IMR-90 (cell line): ENCODE data around the gene ZNF597. TPM values are rescaled to one million over a fixed set of nuclear protein-coding genes. Genes with fewer than 3 reads are reported as not detected.

Experiments used
- ATAC-seq: fragments of 200-7000 bp; cut with Tn5 transposase; 2 replicates; pipeline ENCODE4 v1.9.1; 2020; ENCODE audit warnings: low read depth, mild to moderate bottlenecking, moderate library complexity
- BruUV-seq: library from RNA; stranded (reverse); fragments of 400-500 nt; replicated peaks from 2 replicates; lab custom pipeline; 2021; lab: Mats Ljungman, UMichigan
- CTCF ChIA-PET: fragments of 300-600 bp; formaldehyde crosslinking; extraction: SDS; loops from one replicate; lab custom pipeline; 2021; ENCODE audit warnings: antibody characterized with exemption; lab: Yijun Ruan, JAX
- POLR2A ChIA-PET: fragments of 300-600 bp; sonication (Branson Sonifier 250); formaldehyde crosslinking; loops from one replicate; lab custom pipeline; 2022; ENCODE audit warnings: antibody characterized with exemption; ENCODE audit not compliant: unreplicated experiment; lab: Charles Lee
- DNase-seq: peaks from one replicate; pipeline ENCODE4 v3.0.0; 2013
- H2AFZ ChIP-seq: replicated peaks from 2 replicates; pipeline ENCODE3; 2013; ENCODE audit warnings: low read length, mild to moderate bottlenecking; ENCODE audit not compliant: poor library complexity
- H2AK5ac ChIP-seq: 2 replicates; pipeline ENCODE4 v1.6.1; 2013; ENCODE audit warnings: low read depth, low read length, inconsistent platforms
- H2AK9ac ChIP-seq: replicated peaks from 2 replicates; pipeline ENCODE3; 2013; ENCODE audit warnings: mild to moderate bottlenecking, low read depth, low read length, moderate library complexity; ENCODE audit not compliant: poor library complexity
- H2BK120ac ChIP-seq: 2 replicates; pipeline ENCODE4 v1.6.1; 2013; ENCODE audit warnings: low read depth, low read length, inconsistent platforms
- H2BK15ac ChIP-seq: 3 replicates; pipeline ENCODE4 v1.6.1; 2013; ENCODE audit warnings: low read depth, low read length, inconsistent platforms
- H2BK20ac ChIP-seq: 2 replicates; pipeline ENCODE4 v1.6.1; 2013; ENCODE audit warnings: low read depth, mild to moderate bottlenecking, inconsistent platforms, low read length, moderate library complexity
- H2BK5ac ChIP-seq: 2 replicates; pipeline ENCODE4 v1.6.1; 2013; ENCODE audit warnings: mild to moderate bottlenecking, low read depth, low read length, inconsistent platforms; ENCODE audit not compliant: poor library complexity, severe bottlenecking
- H3K14ac ChIP-seq: replicated peaks from 2 replicates; pipeline ENCODE4 v1.6.1; 2013; ENCODE audit warnings: low read depth, low read length, inconsistent platforms
- H3K18ac ChIP-seq: 2 replicates; pipeline ENCODE4 v1.6.1; 2013; ENCODE audit warnings: low read depth, low read length, control low read depth
- H3K23ac ChIP-seq: 2 replicates; pipeline ENCODE4 v1.6.1; 2013; ENCODE audit warnings: low read depth, low read length, inconsistent platforms
- H3K27ac ChIP-seq: 2 replicates; pipeline ENCODE4 v1.5.1; 2013; ENCODE audit warnings: mild to moderate bottlenecking, control low read depth, low read length; ENCODE audit not compliant: insufficient read depth
- H3K27me3 ChIP-seq: 2 replicates; pipeline ENCODE4 v1.6.1; 2013; ENCODE audit warnings: low read length; ENCODE audit not compliant: control insufficient read depth, insufficient read depth
- H3K36me3 ChIP-seq: 2 replicates; pipeline ENCODE4 v1.6.1; 2013; ENCODE audit warnings: low read length, mixed read lengths; ENCODE audit not compliant: control insufficient read depth, insufficient read depth
- H3K4ac ChIP-seq: 2 replicates; pipeline ENCODE4 v1.6.1; 2013; ENCODE audit warnings: low read depth, low read length, inconsistent platforms
- H3K4me1 ChIP-seq: 2 replicates; pipeline ENCODE4 v1.6.1; 2013; ENCODE audit warnings: low read length, mixed read lengths; ENCODE audit not compliant: control insufficient read depth, insufficient read depth
- H3K4me2 ChIP-seq: 2 replicates; pipeline ENCODE4 v1.6.1; 2013; ENCODE audit warnings: low read depth, mild to moderate bottlenecking, control low read depth, low read length, moderate library complexity
- H3K4me3 ChIP-seq: 2 replicates; pipeline ENCODE4 v1.5.1; 2013; ENCODE audit warnings: low read depth, mild to moderate bottlenecking, control low read depth, low read length, moderate library complexity; ENCODE audit not compliant: insufficient read depth
- H3K56ac ChIP-seq: 2 replicates; pipeline ENCODE4 v1.6.1; 2013; ENCODE audit warnings: low read length, inconsistent platforms; ENCODE audit not compliant: insufficient read depth; ENCODE audit errors: extremely low read depth
- H3K79me1 ChIP-seq, 2 experiments: 2 replicates each; pipeline ENCODE4 v1.6.1; 2013; ENCODE audit warnings: low read length in 2 of 2, inconsistent platforms in 1 of 2, low read depth in 1 of 2
- H3K9ac ChIP-seq: 2 replicates; pipeline ENCODE4 v1.6.1; 2013; ENCODE audit warnings: low read depth, low read length, control low read depth
- H3K9me1 ChIP-seq: 2 replicates; pipeline ENCODE4 v1.6.1; 2013; ENCODE audit warnings: low read length, inconsistent platforms; ENCODE audit not compliant: insufficient read depth
- H3K9me3 ChIP-seq: 2 replicates; pipeline ENCODE4 v1.6.1; 2013; ENCODE audit warnings: low read length; ENCODE audit not compliant: control insufficient read depth, insufficient read depth
- H4K20me1 ChIP-seq: 2 replicates; pipeline ENCODE4 v1.6.1; 2013; ENCODE audit warnings: low read length, inconsistent platforms; ENCODE audit not compliant: insufficient read depth
- H4K5ac ChIP-seq: 2 replicates; pipeline ENCODE4 v1.6.1; 2013; ENCODE audit warnings: mild to moderate bottlenecking, low read depth, low read length, control low read depth
- H4K8ac ChIP-seq, 2 experiments: 2 replicates each; pipeline ENCODE4 v1.6.1; 2013; ENCODE audit warnings: low read depth in 2 of 2, low read length in 2 of 2, control low read depth in 1 of 2, inconsistent platforms in 1 of 2
- H4K91ac ChIP-seq: 2 replicates; pipeline ENCODE4 v1.6.1; 2013; ENCODE audit warnings: low read depth, low read length, inconsistent platforms; ENCODE audit not compliant: insufficient read depth
- BHLHE40 ChIP-seq: fragments of 150-350 bp; IDR thresholded peaks from 2 replicates; pipeline ENCODE4 v1.6.1; 2016; ENCODE audit warnings: mild to moderate bottlenecking, low read depth, low read length
- MAFK ChIP-seq: IDR thresholded peaks from 2 replicates; pipeline ENCODE4 v1.6.1; 2012; ENCODE audit warnings: low read depth, low read length, improper control_type of control experiment
- RFX5 ChIP-seq: IDR thresholded peaks from 2 replicates; pipeline ENCODE4 v1.8.0; 2012; ENCODE audit warnings: low read depth, mild to moderate bottlenecking, low read length, moderate library complexity
- WGBS, 2 experiments: methylation state at CpG; one replicate each; pipeline versions ENCODE4 v1.1.5 to v1.1.7; 2013; ENCODE audit warnings: missing lambda C conversion rate in 2 of 2; ENCODE audit not compliant: insufficient read length in 1 of 2; ENCODE audit errors: extremely low coverage in 2 of 2; 5-methylcytosine and 5-hydroxymethylcytosine counted together
- dilution Hi-C: fragments of 300-500 bp; cut with HindIII; formaldehyde crosslinking; loops from one replicate; pipeline ENCODE4 v1.14.3; 2018; ENCODE audit warnings: low sequenced_read_pairs; ENCODE audit not compliant: unreplicated experiment
- in situ Hi-C: fragments of 300-500 bp; cut with MboI; formaldehyde crosslinking; loops from 3 replicates; pipeline ENCODE4 v1.14.3; 2019; ENCODE audit warnings: low sequenced_read_pairs, inconsistent platforms, mixed read lengths
- intact Hi-C: fragments of 100-400 bp; cut with micrococcal nuclease; formaldehyde crosslinking; loops from 2 replicates; pipeline ENCODE4 v1.10.0; 2022
- polyA plus RNA-seq, 3 experiments: library from polyadenylated mRNA; depleted of rRNA; stranded (reverse); fragments of >200 nt; gene quantifications; 2 replicates each; pipeline ENCODE4 v1.2.3, GENCODE V29; 2012; ENCODE audit warnings: low replicate concordance in 1 of 3
- total RNA-seq: library from RNA; depleted of rRNA; stranded (reverse); fragments of >200 nt; gene quantifications from 2 replicates; pipeline ENCODE4 v1.2.3, GENCODE V29; 2012

Gene ZNF597
- total and polyA plus RNA-seq, 2 of the 4 experiments (the other 2 are of a cell fraction), result 0.91 to 3.0 TPM

GRCh38 chr16:3490911-3491629 lies 47.8 kb upstream of the ZNF597 start:
- Histone ChIP-seq H4K20me1 (no peaks in the 10 kb centered on the region), H3K56ac (no peak overlapping the region), H3K9me3 (no peaks in the 10 kb centered on the region), H2AK9ac (no peak overlapping the region), H3K9me1 (peaks cover 3% of the 10 kb centered on the region; the same call in 1 of the 2 replicates), H2AFZ (no peak overlapping the region), H4K91ac (no peak overlapping the region), H3K4me1 (no peaks in the 10 kb centered on the region), H2AK5ac (no peak overlapping the region), H3K79me1 (0 out of 4 replicates have a peak, but pooled peaks cover 0 to 1% of the 10 kb centered on the region in 2 experiments), H3K14ac (no peak overlapping the region), H3K4ac (no peak overlapping the region), H3K18ac (no peak overlapping the region), H2BK20ac (no peak overlapping the region), H3K4me3 (no peak overlapping the region), H3K4me2 (no peak overlapping the region), H3K27me3 (no peaks in the 10 kb centered on the region), H3K23ac (no peak overlapping the region), H2BK5ac (no peak overlapping the region), H3K9ac (no peak overlapping the region), H4K5ac (no peak overlapping the region), H3K36me3 (peaks cover 12% of the 10 kb centered on the region; the same call in 1 of the 2 replicates), H3K27ac (no peak overlapping the region), H2BK15ac (no peak overlapping the region), H2BK120ac (no peak overlapping the region), H4K8ac (no peak overlapping the region)
- ATAC-seq (no peak; the same call in none of the 2 replicates), DNase-seq (no peak)
- no TSS peak for BruUV-seq
- in situ Hi-C loops, result no loop called here
- dilution Hi-C loops, result no loop called here
- CTCF ChIA-PET, result no interaction called here
- WGBS, 2 experiments, result 52% methylated on average over 3 of the region's 17 CpGs; no CpG with 5 or more reads in 1 of the 2 experiments
- no peak for TF ChIP-seq BHLHE40
- TF ChIP-seq MAFK, result no peak
- TF ChIP-seq RFX5, result no peak
- intact Hi-C loops, result no loop called here
- POLR2A ChIA-PET, result no interaction called here
